ENCODE measurements around the gene STK35.

STK35 gene

DNA sequence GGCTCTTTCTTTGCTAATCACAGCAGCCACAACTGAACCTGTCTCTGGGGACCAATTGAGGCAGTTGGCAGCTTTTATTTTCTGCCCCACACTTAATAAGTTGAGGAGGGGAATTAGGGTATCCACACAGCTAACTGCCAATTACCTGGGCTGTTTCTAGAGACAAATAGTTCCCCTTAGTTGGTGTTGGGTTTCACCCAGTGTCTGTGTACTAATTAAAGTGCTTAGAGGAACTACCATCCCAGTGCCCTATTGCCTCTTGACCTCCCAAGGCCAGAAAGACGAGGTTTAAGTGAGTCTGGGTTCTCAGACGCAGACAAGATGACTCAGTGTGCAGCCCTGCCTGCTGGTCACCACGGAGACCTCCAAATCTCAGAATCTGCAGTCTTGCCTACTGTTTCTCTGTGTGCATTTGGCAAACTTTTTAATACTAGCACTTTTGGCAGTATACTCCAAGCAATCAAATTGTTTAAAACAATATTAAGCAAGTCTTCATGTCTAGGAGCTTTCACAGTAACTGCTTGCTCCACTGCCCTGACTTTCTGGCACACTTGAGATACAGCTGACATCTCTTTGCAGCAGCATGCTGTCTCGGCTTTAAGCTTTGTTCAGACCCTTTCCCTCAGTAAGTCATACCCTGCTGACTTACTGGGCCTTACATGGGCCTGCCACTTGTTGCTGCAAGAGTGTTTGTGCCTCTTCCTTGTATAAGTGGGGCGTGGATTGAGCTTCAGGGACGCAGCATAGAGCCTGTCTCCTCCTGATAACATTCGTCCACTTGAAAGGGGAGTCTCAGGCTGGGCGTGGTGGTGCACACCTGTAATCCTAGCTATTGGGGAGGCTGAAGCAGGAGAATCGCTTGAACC lies 31.9 kb downstream of the STK35 start:
- H3K27ac ChIP-seq (ENCODE audit: insufficient read depth, low read depth, low read length, poor library complexity, severe bottlenecking), result peak overlapping the region; percentile 26
- no peaks in the 10 kb centered on the region for H3K27me3 ChIP-seq (ENCODE audit: control insufficient read depth, insufficient read depth, low read length, poor library complexity, severe bottlenecking)
- 83 to 84% methylated on average over 9 of the region's 9 CpGs for WGBS, 2 experiments
- H3K9me3 ChIP-seq (ENCODE audit: control insufficient read depth, low read length), result no peaks in the 10 kb centered on the region
- H3K4me1 ChIP-seq (ENCODE audit: control insufficient read depth, insufficient read depth, low read length), result peaks cover 14% of the 10 kb centered on the region
- no peaks in the 10 kb centered on the region for H3K36me3 ChIP-seq (ENCODE audit: control insufficient read depth, insufficient read depth, low read length)
- H3K4me3 ChIP-seq (ENCODE audit: insufficient read depth, low read depth, low read length), result no peak overlapping the region

DNA sequence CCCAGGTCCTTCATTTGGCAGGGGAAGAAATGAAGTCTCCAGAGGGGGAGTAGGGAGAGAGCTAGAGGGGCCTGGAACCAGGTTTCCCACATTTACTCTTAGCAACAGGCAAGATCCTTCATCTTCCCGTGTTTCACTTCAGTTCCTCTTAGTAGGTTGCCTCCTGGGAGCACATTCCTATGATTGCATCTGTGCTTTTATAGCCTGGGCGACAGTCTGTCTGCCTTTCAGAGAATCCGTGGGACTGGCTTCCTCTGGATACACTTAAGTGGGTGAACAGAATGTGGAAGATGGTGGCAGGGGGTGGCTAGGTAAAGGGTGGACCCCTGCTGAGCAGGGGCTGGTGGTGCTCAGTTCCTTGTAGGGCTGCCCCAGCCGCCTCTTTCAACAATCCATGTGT lies 33.4 kb downstream of the STK35 start:
- H3K27ac ChIP-seq (ENCODE audit: insufficient read depth, low read depth, low read length, poor library complexity, severe bottlenecking), result no peak overlapping the region
- 85 to 90% methylated on average over 4 of the region's 4 CpGs for WGBS, 2 experiments
- no peak overlapping the region for H3K4me3 ChIP-seq (ENCODE audit: insufficient read depth, low read depth, low read length)
- H3K27me3 ChIP-seq (ENCODE audit: control insufficient read depth, insufficient read depth, low read length, poor library complexity, severe bottlenecking), result no peaks in the 10 kb centered on the region
- H3K36me3 ChIP-seq (ENCODE audit: control insufficient read depth, insufficient read depth, low read length), result peaks cover 3% of the 10 kb centered on the region
- H3K4me1 ChIP-seq (ENCODE audit: control insufficient read depth, insufficient read depth, low read length), result peaks cover 14% of the 10 kb centered on the region
- H3K9me3 ChIP-seq (ENCODE audit: control insufficient read depth, low read length), result no peaks in the 10 kb centered on the region

DNA sequence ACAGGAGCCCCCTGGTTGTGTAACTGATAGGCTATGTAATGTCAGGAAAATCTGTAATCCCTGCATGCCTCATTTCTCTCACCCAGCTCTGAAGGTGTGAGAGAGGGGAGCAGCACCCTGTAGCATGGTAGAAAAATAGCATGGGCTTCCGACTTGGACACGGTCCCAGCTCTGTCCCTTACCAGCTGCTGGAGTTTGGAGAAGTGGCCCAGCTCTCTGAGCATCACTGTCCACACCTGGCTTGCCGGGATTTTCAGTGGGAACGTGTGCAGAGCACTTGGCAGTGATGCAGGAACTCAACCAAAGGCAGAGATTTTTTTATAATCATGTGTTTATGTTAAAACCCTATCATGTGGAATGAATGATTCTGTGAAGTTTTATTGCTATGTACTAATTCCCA lies 34.6 kb downstream of the STK35 start:
- Histone ChIP-seq H3K27ac (ENCODE audit: insufficient read depth, low read depth, low read length, poor library complexity, severe bottlenecking) (no peak overlapping the region), H3K4me3 (ENCODE audit: insufficient read depth, low read depth, low read length) (no peak overlapping the region), H3K9me3 (ENCODE audit: control insufficient read depth, low read length) (no peaks in the 10 kb centered on the region), H3K36me3 (ENCODE audit: control insufficient read depth, insufficient read depth, low read length) (peaks cover 4% of the 10 kb centered on the region), H3K27me3 (ENCODE audit: control insufficient read depth, insufficient read depth, low read length, poor library complexity, severe bottlenecking) (no peaks in the 10 kb centered on the region), H3K4me1 (ENCODE audit: control insufficient read depth, insufficient read depth, low read length) (peaks cover 6% of the 10 kb centered on the region)
- WGBS, 2 experiments, result 94 to 97% methylated on average over 4 of the region's 4 CpGs

DNA sequence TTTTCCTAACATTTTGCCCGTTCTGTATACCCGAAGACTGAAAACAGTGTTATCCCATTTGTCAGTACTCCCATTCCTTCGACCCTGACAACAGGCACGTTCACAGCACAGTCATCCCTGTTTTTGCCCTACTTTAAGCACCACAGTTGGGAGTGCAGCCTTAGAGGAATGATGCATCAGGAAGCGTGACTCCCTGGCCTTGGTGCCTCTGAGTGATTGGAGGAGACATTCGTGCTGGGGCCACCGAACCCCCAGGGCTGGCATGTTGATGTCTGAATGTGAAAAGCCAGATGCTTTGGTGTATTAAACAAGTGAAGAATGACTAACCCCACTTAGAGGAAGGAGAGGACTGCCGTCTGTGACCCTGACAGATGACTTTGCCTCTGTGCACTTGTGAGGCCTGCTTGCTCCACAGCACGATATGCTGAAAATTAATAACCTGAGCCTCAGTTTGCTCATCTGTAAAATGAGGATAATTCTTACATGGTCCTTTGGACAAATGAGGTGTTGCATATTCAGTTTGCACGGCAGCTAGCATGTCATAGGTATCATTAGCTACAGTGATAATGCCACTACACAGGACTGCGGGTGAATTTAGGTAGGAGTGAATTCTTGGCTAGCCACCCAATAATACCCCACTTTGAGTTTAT lies 36.0 kb downstream of the STK35 start:
- Histone ChIP-seq H3K4me1 (ENCODE audit: control insufficient read depth, insufficient read depth, low read length) (peaks cover 6% of the 10 kb centered on the region), H3K4me3 (ENCODE audit: insufficient read depth, low read depth, low read length) (no peak overlapping the region), H3K27ac (ENCODE audit: insufficient read depth, low read depth, low read length, poor library complexity, severe bottlenecking) (no peak overlapping the region), H3K9me3 (ENCODE audit: control insufficient read depth, low read length) (no peaks in the 10 kb centered on the region), H3K27me3 (ENCODE audit: control insufficient read depth, insufficient read depth, low read length, poor library complexity, severe bottlenecking) (no peaks in the 10 kb centered on the region), H3K36me3 (ENCODE audit: control insufficient read depth, insufficient read depth, low read length) (peaks cover 4% of the 10 kb centered on the region)
- 94% methylated on average over 11 of the region's 11 CpGs for WGBS, 2 experiments

DNA sequence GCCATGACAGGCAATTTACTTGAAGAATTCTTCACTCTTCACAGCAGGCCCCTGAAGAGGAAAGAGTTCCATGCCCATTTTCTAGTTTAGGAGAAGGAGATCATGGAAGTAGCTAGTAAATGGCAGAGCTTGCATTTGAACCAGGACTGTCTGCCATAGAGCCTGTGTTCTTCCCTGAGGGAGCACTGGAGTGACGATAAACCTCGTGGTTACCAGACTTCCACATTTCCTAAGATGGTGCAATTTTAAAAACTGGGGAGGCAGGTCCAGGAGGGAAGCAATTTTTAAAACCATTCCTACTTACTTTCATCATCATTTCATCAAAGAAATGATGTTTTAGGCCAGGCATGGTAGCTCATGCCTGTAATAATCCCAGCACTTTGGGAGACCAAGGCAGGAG lies 36.8 kb downstream of the STK35 start:
- no peaks in the 10 kb centered on the region for H3K9me3 ChIP-seq (ENCODE audit: control insufficient read depth, low read length)
- peaks cover 2% of the 10 kb centered on the region for H3K4me1 ChIP-seq (ENCODE audit: control insufficient read depth, insufficient read depth, low read length)
- WGBS, 2 experiments, result 92 to 97% methylated on average over 2 of the region's 2 CpGs
- no peak overlapping the region for H3K27ac ChIP-seq (ENCODE audit: insufficient read depth, low read depth, low read length, poor library complexity, severe bottlenecking)
- H3K4me3 ChIP-seq (ENCODE audit: insufficient read depth, low read depth, low read length), result no peak overlapping the region
- peaks cover 4% of the 10 kb centered on the region for H3K36me3 ChIP-seq (ENCODE audit: control insufficient read depth, insufficient read depth, low read length)
- H3K27me3 ChIP-seq (ENCODE audit: control insufficient read depth, insufficient read depth, low read length, poor library complexity, severe bottlenecking), result no peaks in the 10 kb centered on the region

DNA sequence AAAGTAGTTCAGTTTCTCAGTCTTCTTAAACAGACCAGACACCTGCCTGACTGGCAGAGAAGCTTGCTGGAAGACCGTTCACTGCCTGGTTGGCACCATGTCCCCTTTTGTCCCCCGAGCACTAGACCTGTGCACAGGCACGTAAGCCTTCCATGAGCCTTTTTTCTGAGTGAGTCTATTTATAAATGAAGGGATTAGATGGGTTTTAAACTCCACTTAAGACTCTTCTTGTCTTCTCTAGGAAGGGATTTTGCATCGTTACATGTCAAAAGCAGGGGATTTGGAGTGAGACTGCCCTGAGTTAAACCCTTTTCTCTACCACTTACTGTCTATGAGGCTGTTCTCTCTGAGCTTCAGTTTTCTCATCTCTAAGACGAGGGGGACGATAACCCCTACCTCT lies 37.6 kb downstream of the STK35 start:
- WGBS, 2 experiments, result 88 to 91% methylated on average over 5 to 6 of the region's 6 CpGs
- no peaks in the 10 kb centered on the region for H3K4me1 ChIP-seq (ENCODE audit: control insufficient read depth, insufficient read depth, low read length)
- peaks cover 4% of the 10 kb centered on the region for H3K36me3 ChIP-seq (ENCODE audit: control insufficient read depth, insufficient read depth, low read length)
- H3K4me3 ChIP-seq (ENCODE audit: insufficient read depth, low read depth, low read length), result no peak overlapping the region
- no peak overlapping the region for H3K27ac ChIP-seq (ENCODE audit: insufficient read depth, low read depth, low read length, poor library complexity, severe bottlenecking)
- H3K27me3 ChIP-seq (ENCODE audit: control insufficient read depth, insufficient read depth, low read length, poor library complexity, severe bottlenecking), result no peaks in the 10 kb centered on the region
- no peaks in the 10 kb centered on the region for H3K9me3 ChIP-seq (ENCODE audit: control insufficient read depth, low read length)

DNA sequence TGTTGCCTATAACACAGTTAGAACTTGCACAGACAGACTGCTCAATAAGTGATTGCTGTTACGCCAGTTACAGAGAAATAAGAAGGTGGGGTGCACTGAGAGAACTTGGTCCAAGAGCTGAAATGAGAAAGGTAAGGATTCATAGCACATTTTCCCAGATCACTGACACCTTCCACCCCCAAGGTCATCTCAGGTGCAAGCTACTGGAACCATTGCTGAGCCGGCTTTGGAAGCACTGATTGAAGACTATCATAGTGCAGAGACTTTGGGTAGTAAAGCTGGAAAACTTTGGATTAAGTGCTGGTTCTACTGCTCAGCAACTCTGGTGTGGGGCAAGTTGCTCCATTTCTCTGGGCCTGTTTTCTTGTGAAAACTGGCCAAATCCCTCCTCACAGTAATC lies 38.1 kb downstream of the STK35 start:
- Histone ChIP-seq H3K27ac (ENCODE audit: insufficient read depth, low read depth, low read length, poor library complexity, severe bottlenecking) (no peak overlapping the region), H3K4me1 (ENCODE audit: control insufficient read depth, insufficient read depth, low read length) (no peaks in the 10 kb centered on the region), H3K36me3 (ENCODE audit: control insufficient read depth, insufficient read depth, low read length) (peaks cover 4% of the 10 kb centered on the region), H3K27me3 (ENCODE audit: control insufficient read depth, insufficient read depth, low read length, poor library complexity, severe bottlenecking) (no peaks in the 10 kb centered on the region), H3K9me3 (ENCODE audit: control insufficient read depth, low read length) (no peaks in the 10 kb centered on the region), H3K4me3 (ENCODE audit: insufficient read depth, low read depth, low read length) (no peak overlapping the region)
- 92 to 95% methylated on average over 2 of the region's 2 CpGs for WGBS, 2 experiments

DNA sequence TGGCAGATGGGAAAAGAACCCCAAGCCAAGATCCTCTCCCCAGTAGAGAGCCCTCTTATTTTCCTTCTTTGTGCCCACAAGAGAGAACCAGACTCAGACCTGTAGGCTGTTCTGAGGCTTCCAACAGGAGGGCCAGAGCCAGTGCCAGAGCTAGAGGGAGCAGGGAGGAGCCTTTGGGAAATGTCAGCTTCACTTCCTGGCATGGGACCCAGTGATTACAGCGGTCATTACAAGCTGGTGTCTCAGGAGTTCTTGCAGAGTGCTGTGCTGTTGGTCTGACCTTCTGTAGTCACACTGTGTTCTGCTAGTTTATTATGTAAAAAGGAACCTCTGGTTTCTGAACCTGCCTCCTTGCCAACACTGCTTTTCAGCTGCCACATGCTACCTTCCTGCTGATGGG lies 38.9 kb downstream of the STK35 start:
- Histone ChIP-seq H3K27ac (ENCODE audit: insufficient read depth, low read depth, low read length, poor library complexity, severe bottlenecking) (no peak overlapping the region), H3K4me3 (ENCODE audit: insufficient read depth, low read depth, low read length) (no peak overlapping the region)

DNA sequence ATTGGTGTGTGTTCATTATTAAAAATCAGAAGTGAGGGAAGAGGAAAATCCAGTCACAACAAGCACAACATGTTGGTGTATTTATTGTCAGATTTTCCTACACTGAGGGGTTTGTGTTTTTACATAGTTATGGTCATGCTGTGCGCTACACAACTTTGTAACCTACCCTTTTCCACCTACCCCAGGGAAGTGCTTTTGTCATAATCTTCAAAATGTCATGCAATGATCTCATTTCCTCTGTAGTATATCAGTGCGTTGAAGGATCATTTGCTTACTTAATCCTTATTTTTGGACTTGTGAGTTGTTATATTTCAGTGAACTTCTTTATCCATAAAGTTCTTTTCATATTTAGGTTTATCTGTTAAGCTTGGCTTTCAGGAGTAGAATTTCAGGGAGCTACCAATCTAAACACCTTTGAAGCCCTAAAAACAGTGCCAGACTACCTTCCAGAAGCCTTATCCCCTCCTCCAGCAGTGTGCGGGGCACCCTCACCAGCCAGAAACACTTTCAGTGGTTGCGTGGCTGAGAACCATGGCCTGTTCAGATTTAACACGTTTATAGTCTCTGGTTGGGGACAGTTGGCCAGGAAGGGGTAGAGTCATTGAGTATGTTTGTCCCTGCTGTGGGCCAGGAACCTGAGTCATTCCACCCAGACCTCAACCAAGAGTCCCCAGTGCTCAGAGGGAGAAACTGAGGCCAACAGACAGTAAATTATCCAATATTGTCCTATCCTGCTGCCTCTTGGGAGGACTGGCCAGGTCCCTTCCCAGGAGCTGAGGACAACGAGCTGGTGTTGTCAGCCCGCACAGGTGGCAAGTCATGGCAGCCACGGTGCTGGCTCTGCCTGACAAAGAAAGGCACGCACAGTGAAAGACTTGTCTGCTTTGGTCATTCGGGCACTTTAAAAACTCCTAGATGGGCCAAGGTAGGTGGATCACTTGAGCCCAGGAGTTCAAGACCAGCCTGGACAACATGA lies 40.3 kb downstream of the STK35 start:
- WGBS, 2 experiments, result 93 to 96% methylated on average over 8 to 9 of the region's 10 CpGs
- peaks cover 4% of the 10 kb centered on the region for H3K36me3 ChIP-seq (ENCODE audit: control insufficient read depth, insufficient read depth, low read length)

More for the DNA sequence above, 38.9 kb downstream of the STK35 start:
- WGBS, 2 experiments, result 96 to 100% methylated on average over 1 of the region's 1 CpG
- Histone ChIP-seq H3K4me1 (ENCODE audit: control insufficient read depth, insufficient read depth, low read length) (no peaks in the 10 kb centered on the region), H3K9me3 (ENCODE audit: control insufficient read depth, low read length) (no peaks in the 10 kb centered on the region), H3K27me3 (ENCODE audit: control insufficient read depth, insufficient read depth, low read length, poor library complexity, severe bottlenecking) (no peaks in the 10 kb centered on the region), H3K36me3 (ENCODE audit: control insufficient read depth, insufficient read depth, low read length) (peaks cover 4% of the 10 kb centered on the region)

DNA sequence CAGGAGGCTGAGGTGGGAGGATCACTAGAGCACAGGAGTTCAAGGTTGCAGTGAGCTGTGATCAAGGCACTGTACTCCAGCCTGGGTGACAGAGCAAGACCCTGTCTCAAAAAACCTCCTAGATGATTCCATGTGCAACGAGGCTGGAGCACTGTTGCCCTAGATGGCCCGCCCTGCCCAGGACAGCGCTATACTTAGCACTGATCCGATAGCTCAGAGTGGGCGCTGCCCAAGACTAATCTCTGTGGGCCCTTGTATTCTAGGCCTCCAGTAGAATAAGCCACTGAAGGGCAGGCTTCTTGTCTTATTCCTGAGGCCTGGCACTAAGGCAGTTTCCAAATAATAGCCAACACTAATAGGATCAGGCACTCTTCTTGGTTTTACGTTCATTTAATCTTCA lies 41.0 kb downstream of the STK35 start:
- peaks cover 4% of the 10 kb centered on the region for H3K36me3 ChIP-seq (ENCODE audit: control insufficient read depth, insufficient read depth, low read length)
- H3K27ac ChIP-seq (ENCODE audit: insufficient read depth, low read depth, low read length, poor library complexity, severe bottlenecking), result no peak overlapping the region
- H3K27me3 ChIP-seq (ENCODE audit: control insufficient read depth, insufficient read depth, low read length, poor library complexity, severe bottlenecking), result no peaks in the 10 kb centered on the region
- H3K9me3 ChIP-seq (ENCODE audit: control insufficient read depth, low read length), result no peaks in the 10 kb centered on the region
- peaks cover 1% of the 10 kb centered on the region for H3K4me1 ChIP-seq (ENCODE audit: control insufficient read depth, insufficient read depth, low read length)
- 96 to 99% methylated on average over 6 of the region's 6 CpGs for WGBS, 2 experiments
- H3K4me3 ChIP-seq (ENCODE audit: insufficient read depth, low read depth, low read length), result no peak overlapping the region

More for the DNA sequence above, 40.3 kb downstream of the STK35 start:
- Histone ChIP-seq H3K27me3 (ENCODE audit: control insufficient read depth, insufficient read depth, low read length, poor library complexity, severe bottlenecking) (no peaks in the 10 kb centered on the region), H3K4me1 (ENCODE audit: control insufficient read depth, insufficient read depth, low read length) (no peaks in the 10 kb centered on the region), H3K27ac (ENCODE audit: insufficient read depth, low read depth, low read length, poor library complexity, severe bottlenecking) (no peak overlapping the region), H3K4me3 (ENCODE audit: insufficient read depth, low read depth, low read length) (no peak overlapping the region), H3K9me3 (ENCODE audit: control insufficient read depth, low read length) (no peaks in the 10 kb centered on the region)

All from ectodermal cell (in vitro differentiated cells).